IMR-90 (cell line): ENCODE measurements around the gene HCN4. TPM values are rescaled to one million over a fixed set of nuclear protein-coding genes. Genes with fewer than 3 reads are reported as not detected.

Source experiments
- ATAC-seq: fragments of 200-7000 bp; cut with Tn5 transposase; 2 replicates; pipeline ENCODE4 v1.9.1; 2020; ENCODE audit warnings: low read depth, mild to moderate bottlenecking, moderate library complexity
- BruUV-seq: library from RNA; stranded (reverse); fragments of 400-500 nt; replicated peaks from 2 replicates; lab custom pipeline; 2021; lab: Mats Ljungman, UMichigan
- CTCF ChIA-PET: fragments of 300-600 bp; formaldehyde crosslinking; extraction: SDS; loops from one replicate; lab custom pipeline; 2021; ENCODE audit warnings: antibody characterized with exemption; lab: Yijun Ruan, JAX
- POLR2A ChIA-PET: fragments of 300-600 bp; sonication (Branson Sonifier 250); formaldehyde crosslinking; loops from one replicate; lab custom pipeline; 2022; ENCODE audit warnings: antibody characterized with exemption; ENCODE audit not compliant: unreplicated experiment; lab: Charles Lee
- DNase-seq: peaks from one replicate; pipeline ENCODE4 v3.0.0; 2013
- H2AFZ ChIP-seq: replicated peaks from 2 replicates; pipeline ENCODE3; 2013; ENCODE audit warnings: low read length, mild to moderate bottlenecking; ENCODE audit not compliant: poor library complexity
- H2AK5ac ChIP-seq: 2 replicates; pipeline ENCODE4 v1.6.1; 2013; ENCODE audit warnings: low read depth, low read length, inconsistent platforms
- H2AK9ac ChIP-seq: replicated peaks from 2 replicates; pipeline ENCODE3; 2013; ENCODE audit warnings: mild to moderate bottlenecking, low read depth, low read length, moderate library complexity; ENCODE audit not compliant: poor library complexity
- H2BK120ac ChIP-seq: 2 replicates; pipeline ENCODE4 v1.6.1; 2013; ENCODE audit warnings: low read depth, low read length, inconsistent platforms
- H2BK15ac ChIP-seq: 3 replicates; pipeline ENCODE4 v1.6.1; 2013; ENCODE audit warnings: low read depth, low read length, inconsistent platforms
- H2BK20ac ChIP-seq: 2 replicates; pipeline ENCODE4 v1.6.1; 2013; ENCODE audit warnings: low read depth, mild to moderate bottlenecking, inconsistent platforms, low read length, moderate library complexity
- H2BK5ac ChIP-seq: 2 replicates; pipeline ENCODE4 v1.6.1; 2013; ENCODE audit warnings: mild to moderate bottlenecking, low read depth, low read length, inconsistent platforms; ENCODE audit not compliant: poor library complexity, severe bottlenecking
- H3K14ac ChIP-seq: replicated peaks from 2 replicates; pipeline ENCODE4 v1.6.1; 2013; ENCODE audit warnings: low read depth, low read length, inconsistent platforms
- H3K18ac ChIP-seq: 2 replicates; pipeline ENCODE4 v1.6.1; 2013; ENCODE audit warnings: low read depth, low read length, control low read depth
- H3K23ac ChIP-seq: 2 replicates; pipeline ENCODE4 v1.6.1; 2013; ENCODE audit warnings: low read depth, low read length, inconsistent platforms
- H3K27ac ChIP-seq: 2 replicates; pipeline ENCODE4 v1.5.1; 2013; ENCODE audit warnings: mild to moderate bottlenecking, control low read depth, low read length; ENCODE audit not compliant: insufficient read depth
- H3K27me3 ChIP-seq: 2 replicates; pipeline ENCODE4 v1.6.1; 2013; ENCODE audit warnings: low read length; ENCODE audit not compliant: control insufficient read depth, insufficient read depth
- H3K36me3 ChIP-seq: 2 replicates; pipeline ENCODE4 v1.6.1; 2013; ENCODE audit warnings: low read length, mixed read lengths; ENCODE audit not compliant: control insufficient read depth, insufficient read depth
- H3K4ac ChIP-seq: 2 replicates; pipeline ENCODE4 v1.6.1; 2013; ENCODE audit warnings: low read depth, low read length, inconsistent platforms
- H3K4me1 ChIP-seq: 2 replicates; pipeline ENCODE4 v1.6.1; 2013; ENCODE audit warnings: low read length, mixed read lengths; ENCODE audit not compliant: control insufficient read depth, insufficient read depth
- H3K4me2 ChIP-seq: 2 replicates; pipeline ENCODE4 v1.6.1; 2013; ENCODE audit warnings: low read depth, mild to moderate bottlenecking, control low read depth, low read length, moderate library complexity
- H3K4me3 ChIP-seq: 2 replicates; pipeline ENCODE4 v1.5.1; 2013; ENCODE audit warnings: low read depth, mild to moderate bottlenecking, control low read depth, low read length, moderate library complexity; ENCODE audit not compliant: insufficient read depth
- H3K56ac ChIP-seq: 2 replicates; pipeline ENCODE4 v1.6.1; 2013; ENCODE audit warnings: low read length, inconsistent platforms; ENCODE audit not compliant: insufficient read depth; ENCODE audit errors: extremely low read depth
- H3K79me1 ChIP-seq, 2 experiments: 2 replicates each; pipeline ENCODE4 v1.6.1; 2013; ENCODE audit warnings: low read length in 2 of 2, inconsistent platforms in 1 of 2, low read depth in 1 of 2
- H3K9ac ChIP-seq: 2 replicates; pipeline ENCODE4 v1.6.1; 2013; ENCODE audit warnings: low read depth, low read length, control low read depth
- H3K9me1 ChIP-seq: 2 replicates; pipeline ENCODE4 v1.6.1; 2013; ENCODE audit warnings: low read length, inconsistent platforms; ENCODE audit not compliant: insufficient read depth
- H3K9me3 ChIP-seq: 2 replicates; pipeline ENCODE4 v1.6.1; 2013; ENCODE audit warnings: low read length; ENCODE audit not compliant: control insufficient read depth, insufficient read depth
- H4K20me1 ChIP-seq: 2 replicates; pipeline ENCODE4 v1.6.1; 2013; ENCODE audit warnings: low read length, inconsistent platforms; ENCODE audit not compliant: insufficient read depth
- H4K5ac ChIP-seq: 2 replicates; pipeline ENCODE4 v1.6.1; 2013; ENCODE audit warnings: mild to moderate bottlenecking, low read depth, low read length, control low read depth
- H4K8ac ChIP-seq, 2 experiments: 2 replicates each; pipeline ENCODE4 v1.6.1; 2013; ENCODE audit warnings: low read depth in 2 of 2, low read length in 2 of 2, control low read depth in 1 of 2, inconsistent platforms in 1 of 2
- H4K91ac ChIP-seq: 2 replicates; pipeline ENCODE4 v1.6.1; 2013; ENCODE audit warnings: low read depth, low read length, inconsistent platforms; ENCODE audit not compliant: insufficient read depth
- BHLHE40 ChIP-seq: fragments of 150-350 bp; IDR thresholded peaks from 2 replicates; pipeline ENCODE4 v1.6.1; 2016; ENCODE audit warnings: mild to moderate bottlenecking, low read depth, low read length
- CEBPB ChIP-seq: IDR thresholded peaks from 2 replicates; pipeline ENCODE4 v1.6.1; 2012; ENCODE audit warnings: low read depth, low read length, improper control_type of control experiment
- CTCF ChIP-seq: conservative IDR thresholded peaks from 2 replicates; pipeline ENCODE4 v1.5.1; 2012; ENCODE audit warnings: mild to moderate bottlenecking, low read depth, low read length, improper control_type of control experiment
- FOS ChIP-seq: fragments of 150-350 bp; IDR thresholded peaks from 2 replicates; pipeline ENCODE4 v1.6.1; 2016; ENCODE audit warnings: low read depth, low read length
- MAZ ChIP-seq: IDR thresholded peaks from 2 replicates; pipeline ENCODE4 v1.6.1; 2012; ENCODE audit warnings: low read depth, mild to moderate bottlenecking, low read length, improper control_type of control experiment, moderate library complexity, borderline replicate concordance
- RCOR1 ChIP-seq: IDR thresholded peaks from 2 replicates; pipeline ENCODE4 v1.6.1; 2012; ENCODE audit warnings: mild to moderate bottlenecking, low read length, improper control_type of control experiment; ENCODE audit not compliant: insufficient replicate concordance
- SMC3 ChIP-seq: fragments of 150-350 bp; IDR thresholded peaks from 2 replicates; pipeline ENCODE4 v1.6.1; 2016; ENCODE audit warnings: low read depth, mild to moderate bottlenecking, antibody characterized with exemption, low read length, moderate library complexity
- WGBS, 2 experiments: methylation state at CpG; one replicate each; pipeline versions ENCODE4 v1.1.5 to v1.1.7; 2013; ENCODE audit warnings: missing lambda C conversion rate in 2 of 2; ENCODE audit not compliant: insufficient read length in 1 of 2; ENCODE audit errors: extremely low coverage in 2 of 2; 5-methylcytosine and 5-hydroxymethylcytosine counted together
- dilution Hi-C: fragments of 300-500 bp; cut with HindIII; formaldehyde crosslinking; loops from one replicate; pipeline ENCODE4 v1.14.3; 2018; ENCODE audit warnings: low sequenced_read_pairs; ENCODE audit not compliant: unreplicated experiment
- in situ Hi-C: fragments of 300-500 bp; cut with MboI; formaldehyde crosslinking; loops from 3 replicates; pipeline ENCODE4 v1.14.3; 2019; ENCODE audit warnings: low sequenced_read_pairs, inconsistent platforms, mixed read lengths
- intact Hi-C: fragments of 100-400 bp; cut with micrococcal nuclease; formaldehyde crosslinking; loops from 2 replicates; pipeline ENCODE4 v1.10.0; 2022
- polyA plus RNA-seq, 3 experiments: library from polyadenylated mRNA; depleted of rRNA; stranded (reverse); fragments of >200 nt; gene quantifications; 2 replicates each; pipeline ENCODE4 v1.2.3, GENCODE V29; 2012; ENCODE audit warnings: low replicate concordance in 1 of 3
- total RNA-seq: library from RNA; depleted of rRNA; stranded (reverse); fragments of >200 nt; gene quantifications from 2 replicates; pipeline ENCODE4 v1.2.3, GENCODE V29; 2012
- TF ChIP-seq, protein P1 (sequence below): fragments of 150-350 bp; IDR thresholded peaks from 2 replicates; pipeline ENCODE4 v1.6.1; 2017; ENCODE audit warnings: mild to moderate bottlenecking, antibody characterized with exemption, low read length, low read depth

HCN4 gene
- total and polyA plus RNA-seq, 2 of the 4 experiments (the other 2 are of a cell fraction) = not detected

GRCh38 chr15:73386886-73387506 lies 18.2 kb upstream of the HCN4 start:
- no peak overlapping the region for H2BK15ac ChIP-seq
- H3K18ac ChIP-seq = no peak overlapping the region
- H2BK5ac ChIP-seq = no peak overlapping the region
- H3K4me1 ChIP-seq = peaks cover 3% of the 10 kb centered on the region; the same call in 1 of the 2 replicates
- no peaks in the 10 kb centered on the region; the same call in 1 of the 2 replicates for H3K9me3 ChIP-seq
- H4K20me1 ChIP-seq = no peaks in the 10 kb centered on the region
- H2AK9ac ChIP-seq = no peak overlapping the region
- WGBS, 2 experiments = 50% methylated on average over 1 of the region's 8 CpGs; no CpG with 5 or more reads in 1 of the 2 experiments
- no peak overlapping the region for H3K4ac ChIP-seq
- no peak overlapping the region for H3K27ac ChIP-seq
- H3K56ac ChIP-seq = no peak overlapping the region
- H3K9ac ChIP-seq = no peak overlapping the region
- H4K8ac ChIP-seq = no peak overlapping the region
- dilution Hi-C loops = no loop called here
- 0 out of 2 replicates have a peak, but pooled peaks cover 4% of the 10 kb centered on the region for H3K9me1 ChIP-seq
- H2BK20ac ChIP-seq = no peak overlapping the region
- no peak overlapping the region for H4K91ac ChIP-seq
- no peak overlapping the region for H3K4me3 ChIP-seq
- no peak overlapping the region for H3K14ac ChIP-seq
- intact Hi-C loops = no loop called here
- H2AK5ac ChIP-seq = 0 out of 2 replicates have a peak overlapping the region, but pooled peaks have one; percentile 0
- TF ChIP-seq SMC3 (no peak), RCOR1 (no peak), MAZ (no peak), CEBPB (no peak), BHLHE40 (no peak), FOS (no peak), CTCF (no peak)
- TF ChIP-seq, protein P1, sequence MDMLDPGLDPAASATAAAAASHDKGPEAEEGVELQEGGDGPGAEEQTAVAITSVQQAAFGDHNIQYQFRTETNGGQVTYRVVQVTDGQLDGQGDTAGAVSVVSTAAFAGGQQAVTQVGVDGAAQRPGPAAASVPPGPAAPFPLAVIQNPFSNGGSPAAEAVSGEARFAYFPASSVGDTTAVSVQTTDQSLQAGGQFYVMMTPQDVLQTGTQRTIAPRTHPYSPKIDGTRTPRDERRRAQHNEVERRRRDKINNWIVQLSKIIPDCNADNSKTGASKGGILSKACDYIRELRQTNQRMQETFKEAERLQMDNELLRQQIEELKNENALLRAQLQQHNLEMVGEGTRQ = no peak
- no peak overlapping the region for H3K23ac ChIP-seq
- DNase-seq (no peak), ATAC-seq (no peak)
- no peak overlapping the region for H2AFZ ChIP-seq
- H2BK120ac ChIP-seq = no peak overlapping the region
- H3K27me3 ChIP-seq = peaks cover 16% of the 10 kb centered on the region
- no peak overlapping the region for H4K5ac ChIP-seq
- no peaks in the 10 kb centered on the region for H3K79me1 ChIP-seq
- no peaks in the 10 kb centered on the region for H3K36me3 ChIP-seq
- no TSS peak for BruUV-seq
- in situ Hi-C loops = no loop called here
- ChIA-PET POLR2A (no interaction called here), CTCF (no interaction called here)
- no peak overlapping the region for H3K4me2 ChIP-seq
